ENCODE data around the gene FGD3.

- TF ChIP-seq CTCF (IDR thresholded peaks at IDR 0.05) (no peak), POLR2A (IDR thresholded peaks at IDR 0.05) (no peak)
Measured at GRCh38 chr9:93048566-93049448, 101.5 kb downstream of the FGD3 start.

All from testis (tissue), 2 donors.